ENCODE results near the gene MYOCD. TPM values are rescaled to one million over a fixed set of nuclear protein-coding genes. Genes with fewer than 3 reads are reported as not detected.

Gene MYOCD
- polyA plus RNA-seq, 1 donor (not counting 4 experiments of a cell fraction or from before 2014, with no cell fraction given), result not detected

DNA sequence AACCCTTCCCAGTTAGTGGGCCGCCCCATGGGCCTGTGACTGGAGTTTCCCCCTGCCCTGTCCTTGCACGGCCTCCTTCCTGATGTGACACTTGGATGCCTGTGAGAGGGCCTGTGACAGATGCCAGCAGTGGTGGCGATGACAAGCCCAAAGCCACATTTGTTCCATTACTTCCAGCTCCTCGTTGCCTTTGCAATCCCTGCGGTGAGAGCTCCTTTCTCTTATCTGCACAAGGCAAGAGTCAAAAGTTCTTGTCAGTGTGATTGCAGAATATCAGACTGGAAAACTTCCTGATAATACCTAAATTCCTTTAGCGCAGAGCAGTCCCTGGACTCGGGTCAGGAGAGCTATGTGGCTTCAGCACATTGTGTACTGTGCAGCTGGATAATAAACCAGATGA, 69.2 kb downstream of the MYOCD start:
- H3K79me2 ChIP-seq (ENCODE audit: control insufficient read depth, insufficient read depth, low read length), result no peaks in the 10 kb centered on the region
- no peaks in the 10 kb centered on the region for H3K36me3 ChIP-seq (ENCODE audit: control insufficient read depth in 2 of 2, extremely low read depth in 1 of 2, insufficient read depth in 2 of 2, low read length in 2 of 2)
- H3K4me3 ChIP-seq (ENCODE audit: control insufficient read depth in 2 of 3, extremely low read depth in 1 of 3, insufficient read depth in 2 of 3, low read depth in 1 of 3, low read length in 3 of 3), result no peak overlapping the region
- no peaks in the 10 kb centered on the region for H3K9me3 ChIP-seq (ENCODE audit: control insufficient read depth, low read depth, low read length)
- dilution Hi-C loops (cut with MboI; ENCODE audit: extremely low pct_ligation_motif_present, low sequenced_read_pairs), result no loop called here
- peaks cover 4% of the 10 kb centered on the region for H3K4me1 ChIP-seq (ENCODE audit: control insufficient read depth, extremely low read depth, insufficient read depth, low read length)
- TF ChIP-seq EZH2 (IDR thresholded peaks at IDR 0.05; ENCODE audit: low read length), result no peak
- TF ChIP-seq, protein P1, sequence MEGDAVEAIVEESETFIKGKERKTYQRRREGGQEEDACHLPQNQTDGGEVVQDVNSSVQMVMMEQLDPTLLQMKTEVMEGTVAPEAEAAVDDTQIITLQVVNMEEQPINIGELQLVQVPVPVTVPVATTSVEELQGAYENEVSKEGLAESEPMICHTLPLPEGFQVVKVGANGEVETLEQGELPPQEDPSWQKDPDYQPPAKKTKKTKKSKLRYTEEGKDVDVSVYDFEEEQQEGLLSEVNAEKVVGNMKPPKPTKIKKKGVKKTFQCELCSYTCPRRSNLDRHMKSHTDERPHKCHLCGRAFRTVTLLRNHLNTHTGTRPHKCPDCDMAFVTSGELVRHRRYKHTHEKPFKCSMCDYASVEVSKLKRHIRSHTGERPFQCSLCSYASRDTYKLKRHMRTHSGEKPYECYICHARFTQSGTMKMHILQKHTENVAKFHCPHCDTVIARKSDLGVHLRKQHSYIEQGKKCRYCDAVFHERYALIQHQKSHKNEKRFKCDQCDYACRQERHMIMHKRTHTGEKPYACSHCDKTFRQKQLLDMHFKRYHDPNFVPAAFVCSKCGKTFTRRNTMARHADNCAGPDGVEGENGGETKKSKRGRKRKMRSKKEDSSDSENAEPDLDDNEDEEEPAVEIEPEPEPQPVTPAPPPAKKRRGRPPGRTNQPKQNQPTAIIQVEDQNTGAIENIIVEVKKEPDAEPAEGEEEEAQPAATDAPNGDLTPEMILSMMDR (optimal IDR thresholded peaks at IDR 0.05 in 1 of 3, IDR thresholded peaks at IDR 0.05 in 1 of 3, conservative IDR thresholded peaks at IDR 0.05 in 1 of 3; ENCODE audit: extremely low read depth in 1 of 3, insufficient read depth in 2 of 3, low read length in 3 of 3), result no peak
- H3K4me2 ChIP-seq (ENCODE audit: control insufficient read depth, extremely low read depth, insufficient read depth, low read depth, low read length), result no peak overlapping the region
- DNase-seq (ENCODE audit: low read depth, low spot score) (no peak), FAIRE-seq (no peak)
- no peaks in the 10 kb centered on the region for H3K27me3 ChIP-seq (ENCODE audit: control insufficient read depth, extremely low read depth, insufficient read depth, low read length)
- H3K9me1 ChIP-seq (ENCODE audit: control insufficient read depth, extremely low read depth, insufficient read depth, low read length), result no peaks in the 10 kb centered on the region
- H2AFZ ChIP-seq (ENCODE audit: control insufficient read depth, low read length), result no peak overlapping the region
- H3K9ac ChIP-seq (ENCODE audit: control insufficient read depth, extremely low read depth, insufficient read depth, low read length), result no peak overlapping the region
- H3K27ac ChIP-seq (ENCODE audit: control insufficient read depth, insufficient read depth, low read length), result no peak overlapping the region
- no peaks in the 10 kb centered on the region for H4K20me1 ChIP-seq (ENCODE audit: control insufficient read depth, extremely low read depth, insufficient read depth, low read length)

DNA sequence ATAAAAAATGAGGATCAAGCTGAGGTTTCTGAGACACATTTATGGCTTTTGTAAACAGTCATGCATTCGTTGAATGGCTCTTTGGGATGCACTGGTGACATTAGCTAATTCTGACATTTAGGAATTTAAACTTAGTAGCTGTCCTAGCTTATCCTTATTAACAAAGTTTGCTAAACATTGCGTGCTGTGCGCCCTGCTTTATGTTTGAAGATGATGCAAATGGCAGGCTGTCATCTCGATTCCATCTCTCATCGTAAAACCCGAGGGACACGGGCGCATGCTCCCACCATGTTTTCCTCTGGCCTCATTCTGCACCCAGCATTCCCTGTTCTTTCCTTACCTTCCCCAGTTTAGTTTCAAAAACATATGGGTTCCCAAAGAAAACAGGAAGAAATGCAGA, 69.8 kb downstream of the MYOCD start:
- no peaks in the 10 kb centered on the region for H3K79me2 ChIP-seq (ENCODE audit: control insufficient read depth, insufficient read depth, low read length)
- no peaks in the 10 kb centered on the region for H3K27me3 ChIP-seq (ENCODE audit: control insufficient read depth, extremely low read depth, insufficient read depth, low read length)
- dilution Hi-C loops (cut with MboI; ENCODE audit: extremely low pct_ligation_motif_present, low sequenced_read_pairs), result no loop called here
- DNase-seq (ENCODE audit: low read depth, low spot score), result no peak
- no peak overlapping the region for H3K27ac ChIP-seq (ENCODE audit: control insufficient read depth, insufficient read depth, low read length)
- no peaks in the 10 kb centered on the region for H3K9me1 ChIP-seq (ENCODE audit: control insufficient read depth, extremely low read depth, insufficient read depth, low read length)
- no peaks in the 10 kb centered on the region for H3K9me3 ChIP-seq (ENCODE audit: control insufficient read depth, low read depth, low read length)
- no peak for TF ChIP-seq EZH2 (IDR thresholded peaks at IDR 0.05; ENCODE audit: low read length)
- H2AFZ ChIP-seq (ENCODE audit: control insufficient read depth, low read length), result no peak overlapping the region
- H3K4me1 ChIP-seq (ENCODE audit: control insufficient read depth, extremely low read depth, insufficient read depth, low read length), result peaks cover 2% of the 10 kb centered on the region
- no peak overlapping the region for H3K4me3 ChIP-seq (ENCODE audit: control insufficient read depth in 2 of 3, extremely low read depth in 1 of 3, insufficient read depth in 2 of 3, low read depth in 1 of 3, low read length in 3 of 3)
- H3K9ac ChIP-seq (ENCODE audit: control insufficient read depth, extremely low read depth, insufficient read depth, low read length), result no peak overlapping the region
- H4K20me1 ChIP-seq (ENCODE audit: control insufficient read depth, extremely low read depth, insufficient read depth, low read length), result no peaks in the 10 kb centered on the region
- H3K4me2 ChIP-seq (ENCODE audit: control insufficient read depth, extremely low read depth, insufficient read depth, low read depth, low read length), result no peak overlapping the region
- H3K36me3 ChIP-seq (ENCODE audit: control insufficient read depth in 2 of 2, extremely low read depth in 1 of 2, insufficient read depth in 2 of 2, low read length in 2 of 2), result no peaks in the 10 kb centered on the region
- FAIRE-seq, result no peak

DNA sequence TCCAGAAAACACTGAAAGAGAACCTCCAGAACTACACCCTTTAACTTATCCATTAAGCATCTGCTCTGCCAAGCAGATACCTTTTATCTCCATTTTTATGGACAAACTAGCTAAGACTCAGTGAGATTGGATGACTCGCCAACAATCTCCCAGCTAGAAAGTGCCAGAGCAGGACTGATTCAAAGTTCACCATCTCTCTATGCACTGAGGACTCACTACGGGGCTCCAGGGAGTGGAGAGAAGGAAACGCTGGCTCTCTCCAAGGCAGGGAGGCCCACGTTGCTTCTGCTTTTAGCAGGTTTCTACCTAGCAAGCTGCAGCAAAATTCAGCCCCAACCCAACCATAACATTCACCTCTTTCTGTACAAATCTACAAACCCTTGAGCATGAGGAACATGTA, 70.8 kb downstream of the MYOCD start:
- Histone ChIP-seq H3K4me3 (ENCODE audit: control insufficient read depth in 2 of 3, extremely low read depth in 1 of 3, insufficient read depth in 2 of 3, low read depth in 1 of 3, low read length in 3 of 3) (no peak overlapping the region), H3K4me2 (ENCODE audit: control insufficient read depth, extremely low read depth, insufficient read depth, low read depth, low read length) (no peak overlapping the region), H2AFZ (ENCODE audit: control insufficient read depth, low read length) (no peak overlapping the region), H4K20me1 (ENCODE audit: control insufficient read depth, extremely low read depth, insufficient read depth, low read length) (no peaks in the 10 kb centered on the region), H3K27ac (ENCODE audit: control insufficient read depth, insufficient read depth, low read length) (no peak overlapping the region), H3K27me3 (ENCODE audit: control insufficient read depth, extremely low read depth, insufficient read depth, low read length) (no peaks in the 10 kb centered on the region), H3K9me1 (ENCODE audit: control insufficient read depth, extremely low read depth, insufficient read depth, low read length) (no peaks in the 10 kb centered on the region), H3K36me3 (ENCODE audit: control insufficient read depth in 2 of 2, extremely low read depth in 1 of 2, insufficient read depth in 2 of 2, low read length in 2 of 2) (no peaks in the 10 kb centered on the region), H3K79me2 (ENCODE audit: control insufficient read depth, insufficient read depth, low read length) (no peaks in the 10 kb centered on the region), H3K9ac (ENCODE audit: control insufficient read depth, extremely low read depth, insufficient read depth, low read length) (no peak overlapping the region), H3K4me1 (ENCODE audit: control insufficient read depth, extremely low read depth, insufficient read depth, low read length) (no peaks in the 10 kb centered on the region), H3K9me3 (ENCODE audit: control insufficient read depth, low read depth, low read length) (no peaks in the 10 kb centered on the region)
- FAIRE-seq (no peak), DNase-seq (ENCODE audit: low read depth, low spot score) (no peak)
- dilution Hi-C loops (cut with MboI; ENCODE audit: extremely low pct_ligation_motif_present, low sequenced_read_pairs), result no loop called here
- TF ChIP-seq EZH2 (IDR thresholded peaks at IDR 0.05; ENCODE audit: low read length), result no peak
- TF ChIP-seq, protein P1 (optimal IDR thresholded peaks at IDR 0.05 in 1 of 3, IDR thresholded peaks at IDR 0.05 in 1 of 3, conservative IDR thresholded peaks at IDR 0.05 in 1 of 3; ENCODE audit: extremely low read depth in 1 of 3, insufficient read depth in 2 of 3, low read length in 3 of 3), result no peak
